GM12865 (cell line): ENCODE results near the gene TSPO.

Source experiments
- DNase-seq: peaks from one replicate; pipeline ENCODE4 v3.0.0; 2010; ENCODE audit warnings: low read depth
- H3K4me3 ChIP-seq: 2 replicates; pipeline ENCODE4 v1.5.1; 2011; ENCODE audit warnings: mild to moderate bottlenecking, low read depth, low read length, control low read depth
- CTCF ChIP-seq: IDR thresholded peaks from 2 replicates; pipeline ENCODE4 v1.5.1; 2011; ENCODE audit warnings: low read length, control low read depth, low read depth, inconsistent platforms; ENCODE audit not compliant: insufficient read depth; ENCODE audit errors: missing control alignments

Gene TSPO

GRCh38 chr22:43110927-43111623 is 40.3 kb upstream of the TSPO start:
- peak overlapping the region; percentile 52 for H3K4me3 ChIP-seq
- peak; percentile 74 for DNase-seq
- peak; percentile 13 for TF ChIP-seq CTCF

- H3K4me3 ChIP-seq: no peak overlapping the region
- no peak for DNase-seq
Observed at GRCh38 chr22:43113526-43114251, 37.7 kb upstream of the TSPO start.

GRCh38 chr22:43114958-43115357 is 36.4 kb upstream of the TSPO start:
- DNase-seq: no peak
- no peak overlapping the region for H3K4me3 ChIP-seq
- TF ChIP-seq CTCF: no peak

More at GRCh38 chr22:43113526-43114251, 37.7 kb upstream of the TSPO start:
- no peak for TF ChIP-seq CTCF

- H3K4me3 ChIP-seq: no peak overlapping the region
- DNase-seq: no peak
- TF ChIP-seq CTCF: no peak
Observed at GRCh38 chr22:43116932-43117331, 34.4 kb upstream of the TSPO start.

GRCh38 chr22:43118024-43118849 is 33.1 kb upstream of the TSPO start:
- no peak overlapping the region; the same call in 1 of the 2 replicates for H3K4me3 ChIP-seq
- TF ChIP-seq CTCF: no peak

GRCh38 chr22:43118953-43119458 is 32.4 kb upstream of the TSPO start:
- TF ChIP-seq CTCF: no peak
- H3K4me3 ChIP-seq: peak overlapping the region; percentile 5; the same call in 1 of the 2 replicates
- DNase-seq: peak; percentile 85

More at GRCh38 chr22:43118024-43118849, 33.1 kb upstream of the TSPO start:
- no peak for DNase-seq
